ENCODE measurements around the gene ARHGAP23. TPM values are rescaled to one million over a fixed set of nuclear protein-coding genes. Genes with fewer than 3 reads are reported as not detected.
"Not testable (repeated sequence)": the region's sequence is repeated elsewhere in the genome, so short reads cannot be mapped to it uniquely, and the experiment has no call there.

Gene ARHGAP23
- total RNA-seq, 1 experiment from 2014 or later = 32.0 TPM

- not testable (repeated sequence) for DNase-seq (ENCODE audit: low read depth)
Observed at GRCh38 chr17:38491346-38492066, 63.2 kb downstream of the ARHGAP23 start.

- DNase-seq (ENCODE audit: low read depth) = peak; percentile 77
Observed at GRCh38 chr17:38492067-38493040, 64.1 kb downstream of the ARHGAP23 start.

GRCh38 chr17:38494152-38494551 lies 65.9 kb downstream of the ARHGAP23 start:
- DNase-seq (ENCODE audit: low read depth) = not testable (repeated sequence)

GRCh38 chr17:38497656-38498055 lies 69.4 kb downstream of the ARHGAP23 start:
- DNase-seq (ENCODE audit: low read depth) = not testable (repeated sequence)

GRCh38 chr17:38498353-38498752 lies 70.1 kb downstream of the ARHGAP23 start:
- no peak for DNase-seq (ENCODE audit: low read depth)

- DNase-seq (ENCODE audit: low read depth) = not testable (repeated sequence)
Observed at GRCh38 chr17:38499230-38499629, 71.0 kb downstream of the ARHGAP23 start.

GRCh38 chr17:38501718-38502117 lies 73.5 kb downstream of the ARHGAP23 start:
- not testable (repeated sequence) for DNase-seq (ENCODE audit: low read depth)

GRCh38 chr17:38503286-38503913 lies 75.1 kb downstream of the ARHGAP23 start:
- DNase-seq (ENCODE audit: low read depth) = not testable (repeated sequence)

GRCh38 chr17:38504216-38504615 lies 76.0 kb downstream of the ARHGAP23 start:
- DNase-seq (ENCODE audit: low read depth) = no peak

GRCh38 chr17:38507436-38507835 lies 79.2 kb downstream of the ARHGAP23 start:
- no peak for DNase-seq (ENCODE audit: low read depth)

- DNase-seq (ENCODE audit: low read depth) = no peak
Observed at GRCh38 chr17:38507921-38508569, 79.8 kb downstream of the ARHGAP23 start.

- DNase-seq (ENCODE audit: low read depth) = no peak
Observed at GRCh38 chr17:38508570-38508950, 80.3 kb downstream of the ARHGAP23 start.

GRCh38 chr17:38508954-38509771 lies 80.9 kb downstream of the ARHGAP23 start:
- peak; percentile 45 for DNase-seq (ENCODE audit: low read depth)

- DNase-seq (ENCODE audit: low read depth) = no peak
Observed at GRCh38 chr17:38509772-38510420, 81.6 kb downstream of the ARHGAP23 start.

- DNase-seq (ENCODE audit: low read depth) = no peak
Observed at GRCh38 chr17:38510421-38511149, 82.3 kb downstream of the ARHGAP23 start.

- DNase-seq (ENCODE audit: low read depth) = peak; percentile 70
Observed at GRCh38 chr17:38511150-38512108, 83.2 kb downstream of the ARHGAP23 start.

- DNase-seq (ENCODE audit: low read depth) = no peak
Observed at GRCh38 chr17:38512473-38513058, 84.3 kb downstream of the ARHGAP23 start.

GRCh38 chr17:38526526-38526925 lies 98.3 kb downstream of the ARHGAP23 start:
- not testable (repeated sequence) for DNase-seq (ENCODE audit: low read depth)

Measured in M059J (cell line).